ENCODE measurements around the gene AXDND1.

AXDND1 gene

DNA sequence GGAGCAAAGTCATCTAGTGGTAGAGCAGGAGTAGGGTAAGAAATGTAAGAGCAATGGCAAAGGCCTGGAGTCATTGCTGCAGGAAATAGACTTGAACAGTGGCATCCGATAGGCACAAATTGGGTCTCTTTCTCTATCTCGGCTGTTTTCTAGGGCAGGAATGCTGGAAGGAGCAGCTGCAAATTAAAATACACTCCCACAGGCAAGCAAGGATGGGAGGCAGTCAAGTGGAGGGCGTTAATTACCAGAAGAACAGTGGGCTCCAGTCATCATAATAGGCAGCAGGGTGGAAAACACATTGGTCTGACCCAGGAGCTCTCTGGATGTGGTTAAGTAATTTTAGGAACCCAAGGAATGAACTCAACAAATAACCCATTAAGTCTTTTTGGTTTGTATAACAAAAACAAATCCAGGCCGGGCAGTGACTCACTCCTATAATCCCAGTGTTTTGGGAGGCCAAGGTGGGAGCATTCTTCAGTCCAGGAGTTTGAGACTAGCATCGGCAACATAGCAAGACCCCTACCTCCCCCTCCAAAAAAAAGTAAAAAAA is 218.1 kb downstream of the AXDND1 start:
- Histone ChIP-seq H3K4me1 (ENCODE audit: low read length) (no peaks in the 10 kb centered on the region), H3K4me3 (ENCODE audit: low read length) (no peak overlapping the region), H3K27ac (ENCODE audit: low read length) (no peak overlapping the region), H3K9ac (ENCODE audit: low read length) (no peak overlapping the region), H3K9me3 (replicated peaks; ENCODE audit: insufficient read depth, low read length) (no peaks in the 10 kb centered on the region), H3F3A (ENCODE audit: insufficient read depth, low read length) (no peaks in the 10 kb centered on the region), H3K27me3 (replicated peaks; ENCODE audit: insufficient read depth, low read length) (no peaks in the 10 kb centered on the region), H3K36me3 (replicated peaks; ENCODE audit: insufficient read depth, low read length) (no peaks in the 10 kb centered on the region), H3K4me2 (ENCODE audit: low read depth, low read length) (no peak overlapping the region), H3K79me2 (ENCODE audit: low read length) (no peaks in the 10 kb centered on the region), H4K20me1 (ENCODE audit: insufficient read depth, low read length) (no peaks in the 10 kb centered on the region), H3K9me2 (replicated peaks; ENCODE audit: insufficient read depth, low read length) (no peaks in the 10 kb centered on the region), H2AFZ (ENCODE audit: low read length) (no peak overlapping the region)
- DNase-seq = no peak
- TF ChIP-seq, protein P1, sequence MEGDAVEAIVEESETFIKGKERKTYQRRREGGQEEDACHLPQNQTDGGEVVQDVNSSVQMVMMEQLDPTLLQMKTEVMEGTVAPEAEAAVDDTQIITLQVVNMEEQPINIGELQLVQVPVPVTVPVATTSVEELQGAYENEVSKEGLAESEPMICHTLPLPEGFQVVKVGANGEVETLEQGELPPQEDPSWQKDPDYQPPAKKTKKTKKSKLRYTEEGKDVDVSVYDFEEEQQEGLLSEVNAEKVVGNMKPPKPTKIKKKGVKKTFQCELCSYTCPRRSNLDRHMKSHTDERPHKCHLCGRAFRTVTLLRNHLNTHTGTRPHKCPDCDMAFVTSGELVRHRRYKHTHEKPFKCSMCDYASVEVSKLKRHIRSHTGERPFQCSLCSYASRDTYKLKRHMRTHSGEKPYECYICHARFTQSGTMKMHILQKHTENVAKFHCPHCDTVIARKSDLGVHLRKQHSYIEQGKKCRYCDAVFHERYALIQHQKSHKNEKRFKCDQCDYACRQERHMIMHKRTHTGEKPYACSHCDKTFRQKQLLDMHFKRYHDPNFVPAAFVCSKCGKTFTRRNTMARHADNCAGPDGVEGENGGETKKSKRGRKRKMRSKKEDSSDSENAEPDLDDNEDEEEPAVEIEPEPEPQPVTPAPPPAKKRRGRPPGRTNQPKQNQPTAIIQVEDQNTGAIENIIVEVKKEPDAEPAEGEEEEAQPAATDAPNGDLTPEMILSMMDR (IDR thresholded peaks at IDR 0.05; ENCODE audit: low read length) = no peak
- no peak for TF ChIP-seq EZH2phosphoT487 (IDR thresholded peaks at IDR 0.05; ENCODE audit: low read length)

DNA sequence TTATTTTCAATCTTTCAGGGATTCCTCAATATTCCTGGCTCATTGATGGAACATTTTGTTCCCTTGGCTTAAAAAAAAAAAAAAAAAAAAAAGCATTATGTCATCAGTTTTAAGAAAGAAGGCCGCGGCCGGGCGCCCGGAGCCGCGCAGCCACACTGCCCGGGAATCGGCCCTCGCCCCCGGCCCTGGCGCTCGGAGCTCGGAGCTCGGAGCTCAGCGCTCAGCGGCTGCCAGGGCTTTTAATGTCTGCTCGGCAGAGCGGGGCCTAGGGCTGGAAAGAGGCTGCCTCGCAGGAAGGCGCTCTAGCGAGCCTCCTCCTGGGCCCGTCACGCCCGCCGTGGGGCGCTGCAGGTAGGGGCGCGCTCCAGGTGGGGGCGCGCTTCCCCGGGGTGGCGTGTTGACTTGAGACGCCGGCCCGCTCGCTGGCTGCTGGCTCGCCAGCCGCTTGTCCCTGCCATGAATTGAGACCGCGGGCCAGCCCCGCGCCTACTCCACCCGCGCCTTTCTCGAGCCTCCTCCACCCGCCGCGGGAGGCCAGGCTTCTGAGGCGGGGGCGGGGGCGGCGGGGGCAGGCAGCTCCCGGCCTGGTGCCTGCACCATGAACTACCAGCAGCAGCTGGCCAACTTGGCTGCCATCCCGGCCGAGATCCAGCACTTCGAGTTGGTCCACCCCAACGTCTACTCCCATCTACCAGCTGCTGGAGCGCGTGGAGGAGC is 220.5 kb downstream of the AXDND1 start:
- no peak overlapping the region for H3K27ac ChIP-seq (ENCODE audit: low read length)

DNA sequence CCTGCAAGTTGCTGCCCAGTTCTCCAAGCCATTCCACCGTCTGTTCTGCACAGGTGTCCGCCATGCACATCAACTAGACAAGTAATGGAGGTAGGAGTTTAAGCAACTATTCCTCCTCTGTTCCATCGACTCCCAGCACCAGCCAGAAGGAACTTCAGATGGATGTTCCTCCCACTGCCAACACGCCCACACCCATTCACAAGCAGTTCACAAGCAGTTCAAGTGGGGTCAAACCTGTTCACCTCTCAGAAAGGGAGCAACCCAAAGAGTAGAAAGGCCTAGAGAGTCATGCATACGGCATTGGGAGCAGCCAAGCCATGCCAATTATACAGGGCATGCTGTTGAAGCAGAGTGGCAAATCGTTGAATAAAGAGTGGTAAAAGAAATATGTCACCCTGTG is 221.6 kb downstream of the AXDND1 start:
- Histone ChIP-seq H3K27ac (ENCODE audit: low read length) (no peak overlapping the region), H3K27me3 (replicated peaks; ENCODE audit: insufficient read depth, low read length) (no peaks in the 10 kb centered on the region), H3K9me2 (replicated peaks; ENCODE audit: insufficient read depth, low read length) (no peaks in the 10 kb centered on the region), H3K4me1 (ENCODE audit: low read length) (no peaks in the 10 kb centered on the region), H3K9ac (ENCODE audit: low read length) (no peak overlapping the region), H3K79me2 (ENCODE audit: low read length) (no peaks in the 10 kb centered on the region), H3K36me3 (replicated peaks; ENCODE audit: insufficient read depth, low read length) (no peaks in the 10 kb centered on the region), H2AFZ (ENCODE audit: low read length) (no peak overlapping the region), H3K4me2 (ENCODE audit: low read depth, low read length) (no peak overlapping the region), H4K20me1 (ENCODE audit: insufficient read depth, low read length) (no peaks in the 10 kb centered on the region), H3K4me3 (ENCODE audit: low read length) (no peak overlapping the region), H3F3A (ENCODE audit: insufficient read depth, low read length) (no peaks in the 10 kb centered on the region), H3K9me3 (replicated peaks; ENCODE audit: insufficient read depth, low read length) (no peaks in the 10 kb centered on the region)
- DNase-seq = no peak
- no peak for TF ChIP-seq EZH2 (optimal IDR thresholded peaks at IDR 0.05; ENCODE audit: low read depth, low read length)
- no peak for TF ChIP-seq EZH2phosphoT487 (IDR thresholded peaks at IDR 0.05; ENCODE audit: low read length)
- TF ChIP-seq, protein P1 (IDR thresholded peaks at IDR 0.05; ENCODE audit: low read length) = no peak

More for the DNA sequence above, 220.5 kb downstream of the AXDND1 start:
- H3K4me2 ChIP-seq (ENCODE audit: low read depth, low read length) = peak overlapping the region; percentile 18; the same call in 1 of the 2 replicates
- no peaks in the 10 kb centered on the region for H3K4me1 ChIP-seq (ENCODE audit: low read length)
- no peaks in the 10 kb centered on the region for H4K20me1 ChIP-seq (ENCODE audit: insufficient read depth, low read length)
- no peak overlapping the region for H3K9ac ChIP-seq (ENCODE audit: low read length)
- no peaks in the 10 kb centered on the region for H3F3A ChIP-seq (ENCODE audit: insufficient read depth, low read length)
- no peaks in the 10 kb centered on the region for H3K27me3 ChIP-seq (replicated peaks; ENCODE audit: insufficient read depth, low read length)
- TF ChIP-seq EZH2 (optimal IDR thresholded peaks at IDR 0.05; ENCODE audit: low read depth, low read length) (no peak), EZH2phosphoT487 (IDR thresholded peaks at IDR 0.05; ENCODE audit: low read length) (no peak)
- TF ChIP-seq, protein P1 (IDR thresholded peaks at IDR 0.05; ENCODE audit: low read length) = peak; percentile 31
- no peaks in the 10 kb centered on the region for H3K9me2 ChIP-seq (replicated peaks; ENCODE audit: insufficient read depth, low read length)
- peak; percentile 36 for DNase-seq
- no peak overlapping the region for H2AFZ ChIP-seq (ENCODE audit: low read length)
- no peaks in the 10 kb centered on the region for H3K9me3 ChIP-seq (replicated peaks; ENCODE audit: insufficient read depth, low read length)
- H3K36me3 ChIP-seq (replicated peaks; ENCODE audit: insufficient read depth, low read length) = no peaks in the 10 kb centered on the region
- H3K79me2 ChIP-seq (ENCODE audit: low read length) = no peaks in the 10 kb centered on the region
- no peak overlapping the region for H3K4me3 ChIP-seq (ENCODE audit: low read length)

Data from MM.1S (cell line).